ENCODE results near the gene CD151.

CD151 gene

GRCh38 chr11:838441-839279, 5.9 kb downstream of the CD151 start:
- no peaks in the 10 kb centered on the region for H3K27me3 ChIP-seq (ENCODE audit: control insufficient read depth in 1 of 2, insufficient read depth in 2 of 2, low read length in 2 of 2)
- peaks cover 13 to 35% of the 10 kb centered on the region in 2 donors for H3K36me3 ChIP-seq (ENCODE audit: control insufficient read depth in 2 of 2, insufficient read depth in 2 of 2, low read length in 2 of 2)
- no peak overlapping the region for H3K4me3 ChIP-seq (ENCODE audit: low read length in 2 of 2)
- H3K9ac ChIP-seq (ENCODE audit: low read length in 2 of 2), result no peak overlapping the region
- no peaks in the 10 kb centered on the region for H3K9me3 ChIP-seq (ENCODE audit: control insufficient read depth in 2 of 2, low read length in 2 of 2)
- peaks cover 48% of the 10 kb centered on the region for H3K4me1 ChIP-seq (ENCODE audit: control insufficient read depth, insufficient read depth, low read length)
- H3K27ac ChIP-seq (ENCODE audit: low read length), result no peak overlapping the region

DNA sequence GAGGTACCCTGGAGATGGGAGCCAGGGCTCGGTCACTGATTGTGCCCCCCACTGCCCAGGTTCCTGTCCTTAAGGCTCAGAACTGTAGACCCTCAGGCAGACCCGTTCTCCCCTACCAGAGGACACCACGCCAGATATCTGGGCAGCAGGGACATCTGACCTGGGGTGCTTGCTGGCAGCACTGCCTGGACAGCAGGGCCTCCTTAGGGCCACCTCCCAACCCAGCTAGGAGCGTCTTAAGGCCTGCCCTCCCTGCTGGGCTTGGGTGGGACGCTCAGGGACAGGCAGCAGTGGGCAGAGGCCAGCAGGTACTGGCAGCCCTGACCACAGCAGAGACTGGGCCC, 6.5 kb downstream of the CD151 start:
- H3K4me3 ChIP-seq (ENCODE audit: low read length in 2 of 2), result no peak overlapping the region
- H3K27me3 ChIP-seq (ENCODE audit: control insufficient read depth in 1 of 2, insufficient read depth in 2 of 2, low read length in 2 of 2), result no peaks in the 10 kb centered on the region
- no peak overlapping the region for H3K9ac ChIP-seq (ENCODE audit: low read length in 2 of 2)
- no peak overlapping the region for H3K27ac ChIP-seq (ENCODE audit: low read length)
- H3K9me3 ChIP-seq (ENCODE audit: control insufficient read depth in 2 of 2, low read length in 2 of 2), result no peaks in the 10 kb centered on the region
- H3K36me3 ChIP-seq (ENCODE audit: control insufficient read depth in 2 of 2, insufficient read depth in 2 of 2, low read length in 2 of 2), result peaks cover 13 to 35% of the 10 kb centered on the region in 2 donors
- H3K4me1 ChIP-seq (ENCODE audit: control insufficient read depth, insufficient read depth, low read length), result peaks cover 48% of the 10 kb centered on the region

DNA sequence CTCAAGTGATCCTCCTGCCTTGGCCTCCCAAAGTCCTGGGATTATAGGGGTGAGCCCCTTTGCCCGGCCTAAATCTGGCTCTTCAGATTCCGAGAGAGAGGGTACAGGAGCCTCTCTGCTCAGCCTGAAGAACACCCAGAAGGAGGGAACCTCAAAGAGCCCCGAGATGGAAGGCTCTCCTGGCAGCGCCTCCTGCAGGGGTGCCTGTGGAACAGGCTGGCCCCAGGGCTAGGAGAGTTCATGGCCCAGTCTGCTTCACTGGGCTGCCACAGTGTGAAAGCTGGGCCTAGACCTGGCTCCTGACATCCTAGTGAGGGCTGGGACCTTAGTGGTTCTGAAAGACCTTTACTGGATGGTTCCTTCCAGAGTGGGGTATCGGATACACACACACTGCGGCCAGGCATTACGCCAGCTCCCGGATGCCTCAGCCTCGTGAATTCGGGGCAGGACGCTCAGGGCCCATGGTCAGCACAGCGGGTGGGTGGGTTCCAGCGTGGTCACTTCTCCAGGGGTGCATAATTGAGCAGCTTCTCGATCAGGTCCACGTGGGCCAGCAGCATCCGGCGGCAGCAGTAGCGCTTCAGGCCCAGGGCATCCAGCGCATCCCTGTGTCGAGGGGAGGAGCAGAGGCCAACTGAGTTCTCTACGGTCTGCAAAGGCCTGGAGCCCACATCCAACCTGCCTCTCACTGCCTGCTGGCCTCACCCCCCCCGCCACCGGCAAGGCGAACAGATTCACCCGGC, 7.3 kb downstream of the CD151 start:
- no peak overlapping the region for H3K27ac ChIP-seq (ENCODE audit: low read length)
- H3K9me3 ChIP-seq (ENCODE audit: control insufficient read depth in 2 of 2, low read length in 2 of 2), result no peaks in the 10 kb centered on the region
- no peak overlapping the region for H3K4me3 ChIP-seq (ENCODE audit: low read length in 2 of 2)
- no peaks in the 10 kb centered on the region for H3K27me3 ChIP-seq (ENCODE audit: control insufficient read depth in 1 of 2, insufficient read depth in 2 of 2, low read length in 2 of 2)
- H3K4me1 ChIP-seq (ENCODE audit: control insufficient read depth, insufficient read depth, low read length), result peaks cover 47% of the 10 kb centered on the region
- H3K9ac ChIP-seq (ENCODE audit: low read length in 2 of 2), result no peak overlapping the region
- peaks cover 13 to 35% of the 10 kb centered on the region in 2 donors for H3K36me3 ChIP-seq (ENCODE audit: control insufficient read depth in 2 of 2, insufficient read depth in 2 of 2, low read length in 2 of 2)

- Histone ChIP-seq H3K9me3 (ENCODE audit: control insufficient read depth in 2 of 2, low read length in 2 of 2) (no peaks in the 10 kb centered on the region), H3K4me1 (ENCODE audit: control insufficient read depth, insufficient read depth, low read length) (peaks cover 62% of the 10 kb centered on the region), H3K27ac (ENCODE audit: low read length) (peak overlapping the region; percentile 89), H3K4me3 (ENCODE audit: low read length in 2 of 2) (peak overlapping the region; percentile 91 to 92), H3K27me3 (ENCODE audit: control insufficient read depth in 1 of 2, insufficient read depth in 2 of 2, low read length in 2 of 2) (no peaks in the 10 kb centered on the region), H3K36me3 (ENCODE audit: control insufficient read depth in 2 of 2, insufficient read depth in 2 of 2, low read length in 2 of 2) (peaks cover 13 to 29% of the 10 kb centered on the region in 2 donors), H3K9ac (ENCODE audit: low read length in 2 of 2) (peak overlapping the region; percentile 78 to 84)
These were observed 9.2 kb downstream of the CD151 start for GRCh38 chr11:841981-842369.

- Histone ChIP-seq H3K4me1 (ENCODE audit: control insufficient read depth, insufficient read depth, low read length) (peaks cover 63% of the 10 kb centered on the region), H3K9me3 (ENCODE audit: control insufficient read depth in 2 of 2, low read length in 2 of 2) (no peaks in the 10 kb centered on the region), H3K36me3 (ENCODE audit: control insufficient read depth in 2 of 2, insufficient read depth in 2 of 2, low read length in 2 of 2) (peaks cover 13 to 24% of the 10 kb centered on the region in 2 donors), H3K27ac (ENCODE audit: low read length) (peak within 1 kb of the TSS; percentile 89), H3K4me3 (ENCODE audit: low read length in 2 of 2) (peak within 1 kb of the TSS; percentile 91 to 92), H3K27me3 (ENCODE audit: control insufficient read depth in 1 of 2, insufficient read depth in 2 of 2, low read length in 2 of 2) (no peaks in the 10 kb centered on the region), H3K9ac (ENCODE audit: low read length in 2 of 2) (peak within 1 kb of the TSS; percentile 78 to 84)
These were observed 9.7 kb downstream of the CD151 start, which contains the start of the genes POLR2L and TSPAN4 for GRCh38 chr11:842370-843002. Gene POLR2L (minus strand): TSS chr11:842529. CDS start chr11:842508, 21 bp downstream. Gene TSPAN4 (plus strand): TSS chr11:842852. CDS start chr11:850305, 7,453 bp downstream.

DNA sequence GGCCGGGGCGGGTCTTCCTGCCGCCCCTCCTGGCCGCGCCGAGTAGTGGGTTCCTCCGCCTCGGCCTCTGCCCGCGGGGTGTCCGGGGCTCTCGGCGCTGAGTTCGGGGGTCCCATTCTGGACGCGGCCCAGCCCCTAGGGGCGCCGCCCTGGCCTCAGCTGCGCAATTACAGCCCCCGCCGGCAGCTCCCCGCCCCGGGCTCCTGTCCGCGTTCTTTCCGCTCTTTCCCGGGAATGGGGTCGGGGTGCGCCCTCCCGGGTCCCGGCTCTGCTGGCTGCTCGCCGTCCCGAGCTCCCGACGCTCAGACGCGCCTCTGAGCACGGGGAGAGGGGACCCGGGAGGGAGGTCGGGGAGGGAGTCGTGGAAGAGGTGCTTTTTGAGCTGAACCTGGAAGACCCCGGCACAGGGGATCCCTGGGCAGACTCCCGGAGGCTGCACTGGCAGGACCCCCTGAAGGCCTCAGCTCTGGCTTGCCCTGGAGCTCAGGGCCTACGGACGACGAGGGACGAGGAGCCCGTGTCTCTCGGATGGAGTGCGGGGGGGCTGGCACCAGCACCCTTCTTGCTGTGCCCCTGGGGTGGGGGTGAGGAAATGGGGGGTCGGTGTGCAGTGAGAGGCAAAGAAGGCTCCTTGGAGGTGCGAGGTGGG, 10.5 kb downstream of the CD151 start:
- Histone ChIP-seq H3K36me3 (ENCODE audit: control insufficient read depth in 2 of 2, insufficient read depth in 2 of 2, low read length in 2 of 2) (peaks cover 13 to 20% of the 10 kb centered on the region in 2 donors), H3K4me1 (ENCODE audit: control insufficient read depth, insufficient read depth, low read length) (peaks cover 67% of the 10 kb centered on the region), H3K9ac (ENCODE audit: low read length in 2 of 2) (peak overlapping the region; percentile 68 to 78), H3K9me3 (ENCODE audit: control insufficient read depth in 2 of 2, low read length in 2 of 2) (no peaks in the 10 kb centered on the region), H3K4me3 (ENCODE audit: low read length in 2 of 2) (peak overlapping the region; percentile 91 to 92), H3K27me3 (ENCODE audit: control insufficient read depth in 1 of 2, insufficient read depth in 2 of 2, low read length in 2 of 2) (peaks cover 0 to 6% of the 10 kb centered on the region in 2 donors), H3K27ac (ENCODE audit: low read length) (peak overlapping the region; percentile 62)

GRCh38 chr11:843818-844692, 11.3 kb downstream of the CD151 start:
- peaks cover 69% of the 10 kb centered on the region for H3K4me1 ChIP-seq (ENCODE audit: control insufficient read depth, insufficient read depth, low read length)

DNA sequence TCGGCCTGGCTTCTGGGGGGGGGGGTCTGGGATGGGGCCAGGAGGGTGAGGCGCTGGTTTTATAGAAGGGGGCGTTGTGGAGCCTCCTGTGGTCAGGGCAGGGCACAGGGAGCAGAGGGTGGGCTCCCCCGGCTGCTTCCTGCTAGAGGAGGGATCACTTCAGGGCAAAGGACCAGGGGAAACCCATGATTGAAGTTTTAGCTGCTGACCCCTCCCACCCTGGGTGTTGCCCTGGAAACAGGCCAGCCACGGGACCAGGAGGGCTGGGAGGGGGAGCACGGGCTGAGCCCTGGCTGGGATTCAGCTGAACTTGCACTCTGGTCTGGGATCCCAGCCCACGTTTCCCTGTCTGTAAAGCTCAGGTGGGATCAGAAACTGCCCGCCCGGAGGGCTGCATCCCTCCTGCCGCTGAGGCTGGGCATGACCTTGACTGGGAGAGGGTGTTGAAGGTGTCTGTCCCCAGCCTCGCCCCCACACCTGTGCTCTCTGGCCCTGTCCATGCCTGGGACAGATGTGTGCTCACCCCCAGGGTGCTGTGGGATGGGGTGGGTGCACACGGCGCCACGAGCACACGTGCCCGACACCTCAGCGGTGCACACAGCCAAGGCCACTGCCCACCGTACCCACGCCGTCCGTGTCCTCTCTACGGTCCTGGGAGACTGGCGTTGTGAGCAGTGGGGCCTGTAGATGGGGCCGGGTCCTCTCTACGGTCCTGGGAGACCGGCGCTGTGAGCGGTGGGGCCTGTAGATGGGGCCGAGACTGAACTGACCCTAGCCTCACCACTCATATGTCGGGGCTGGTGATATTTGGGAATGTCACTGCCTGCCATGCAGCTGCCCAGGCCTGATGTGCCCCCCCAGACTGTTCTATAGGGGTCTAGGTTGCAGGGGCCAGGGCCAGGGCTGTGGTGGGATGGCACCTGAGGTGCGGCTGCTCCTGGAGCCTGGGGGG, 12.2 kb downstream of the CD151 start:
- peaks cover 5 to 18% of the 10 kb centered on the region in 2 donors for H3K27me3 ChIP-seq (ENCODE audit: control insufficient read depth in 1 of 2, insufficient read depth in 2 of 2, low read length in 2 of 2)
- peak overlapping the region; percentile 62 for H3K27ac ChIP-seq (ENCODE audit: low read length)
- peak overlapping the region in 1 of 2 donors; percentile 38 for H3K9ac ChIP-seq (ENCODE audit: low read length in 2 of 2)
- peak overlapping the region in 1 of 2 donors; percentile 92 for H3K4me3 ChIP-seq (ENCODE audit: low read length in 2 of 2)
- peaks cover 69% of the 10 kb centered on the region for H3K4me1 ChIP-seq (ENCODE audit: control insufficient read depth, insufficient read depth, low read length)
- peaks cover 2 to 7% of the 10 kb centered on the region in 2 donors for H3K36me3 ChIP-seq (ENCODE audit: control insufficient read depth in 2 of 2, insufficient read depth in 2 of 2, low read length in 2 of 2)
- no peaks in the 10 kb centered on the region for H3K9me3 ChIP-seq (ENCODE audit: control insufficient read depth in 2 of 2, low read length in 2 of 2)

More at GRCh38 chr11:843818-844692, 11.3 kb downstream of the CD151 start:
- Histone ChIP-seq H3K9ac (ENCODE audit: low read length in 2 of 2) (peak overlapping the region; percentile 42 to 78), H3K27me3 (ENCODE audit: control insufficient read depth in 1 of 2, insufficient read depth in 2 of 2, low read length in 2 of 2) (peaks cover 5 to 14% of the 10 kb centered on the region in 2 donors), H3K27ac (ENCODE audit: low read length) (peak overlapping the region; percentile 62), H3K9me3 (ENCODE audit: control insufficient read depth in 2 of 2, low read length in 2 of 2) (no peaks in the 10 kb centered on the region), H3K4me3 (ENCODE audit: low read length in 2 of 2) (peak overlapping the region; percentile 91 to 92), H3K36me3 (ENCODE audit: control insufficient read depth in 2 of 2, insufficient read depth in 2 of 2, low read length in 2 of 2) (peaks cover 8 to 14% of the 10 kb centered on the region in 2 donors)

Data from stomach smooth muscle (tissue), 2 donors.